HAP-1 (cell line): ENCODE data around the gene ACAD10.
"Not testable (repeated sequence)": the region's sequence is repeated elsewhere in the genome, so short reads cannot be mapped to it uniquely, and the experiment has no call there.

Experiments used
- DNase-seq, 2 experiments: peaks; one replicate each; pipeline ENCODE4 v3.0.0-alpha.2; 2016 to 2020; ENCODE audit warnings: low spot score in 2 of 2
- H3K27me3 ChIP-seq: fragments of 250-450 bp; sonication (Bioruptor Pico); 2 replicates; pipeline ENCODE4 v1.5.1; 2020; ENCODE audit warnings: low read depth, mild to moderate bottlenecking, moderate library complexity
- H3K36me3 ChIP-seq: fragments of 250-450 bp; sonication (Bioruptor Pico); replicated peaks from 2 replicates; pipeline ENCODE4 v1.5.1; 2020; ENCODE audit warnings: mild to moderate bottlenecking
- H3K4me1 ChIP-seq: fragments of 250-450 bp; sonication (Bioruptor Pico); 2 replicates; pipeline ENCODE4 v1.5.1; 2020; ENCODE audit warnings: mild to moderate bottlenecking
- H3K4me3 ChIP-seq: fragments of 250-450 bp; sonication (Bioruptor Pico); 2 replicates; pipeline ENCODE4 v1.5.1; 2020; ENCODE audit warnings: mild to moderate bottlenecking, moderate library complexity
- H3K9me3 ChIP-seq: fragments of 250-450 bp; sonication (Bioruptor Pico); 2 replicates; pipeline ENCODE4 v1.5.1; 2020; ENCODE audit warnings: mild to moderate bottlenecking, moderate library complexity
- in situ Hi-C: fragments of 300-500 bp; cut with MboI; formaldehyde crosslinking; loops from 3 replicates; pipeline ENCODE4 v1.14.3; 2020; ENCODE audit warnings: low sequenced_read_pairs, inconsistent platforms, mixed read lengths

ACAD10 gene

GRCh38 chr12:111685811-111686573, at the start of gene ACAD10, which contains the start of gene BRAP:
Gene ACAD10, plus strand, starts transcription at chr12:111686053. Its CDS starts 6,657 bp downstream, at chr12:111692710.
Gene BRAP, minus strand, starts transcription at chr12:111685956. Its CDS starts 164 bp downstream, at chr12:111685792.
- no peaks in the 10 kb centered on the region for H3K27me3 ChIP-seq
- peak within 1 kb of the TSS; percentile 87 for H3K4me3 ChIP-seq
- no peaks in the 10 kb centered on the region for H3K9me3 ChIP-seq
- in situ Hi-C loops: no loop called here
- peak; percentile 93 to 95 for DNase-seq
- H3K36me3 ChIP-seq: peaks cover 16% of the 10 kb centered on the region
- H3K4me1 ChIP-seq: no peaks in the 10 kb centered on the region

- Histone ChIP-seq H3K9me3 (no peaks in the 10 kb centered on the region), H3K4me1 (peaks cover 10% of the 10 kb centered on the region), H3K27me3 (no peaks in the 10 kb centered on the region), H3K36me3 (peaks cover 2% of the 10 kb centered on the region; the same call in 1 of the 2 replicates), H3K4me3 (no peak overlapping the region)
- in situ Hi-C loops: no loop called here
- DNase-seq: peak in 1 of 2 experiments; percentile 35
These were observed 49.5 kb upstream of the ACAD10 start for GRCh38 chr12:111636209-111636945.

GRCh38 chr12:111638556-111638955, 47.3 kb upstream of the ACAD10 start:
- Histone ChIP-seq H3K9me3 (no peaks in the 10 kb centered on the region), H3K27me3 (no peaks in the 10 kb centered on the region), H3K36me3 (peaks cover 12% of the 10 kb centered on the region), H3K4me1 (peaks cover 10% of the 10 kb centered on the region), H3K4me3 (no peak overlapping the region)
- no peak for DNase-seq
- in situ Hi-C loops: no loop called here

DNA sequence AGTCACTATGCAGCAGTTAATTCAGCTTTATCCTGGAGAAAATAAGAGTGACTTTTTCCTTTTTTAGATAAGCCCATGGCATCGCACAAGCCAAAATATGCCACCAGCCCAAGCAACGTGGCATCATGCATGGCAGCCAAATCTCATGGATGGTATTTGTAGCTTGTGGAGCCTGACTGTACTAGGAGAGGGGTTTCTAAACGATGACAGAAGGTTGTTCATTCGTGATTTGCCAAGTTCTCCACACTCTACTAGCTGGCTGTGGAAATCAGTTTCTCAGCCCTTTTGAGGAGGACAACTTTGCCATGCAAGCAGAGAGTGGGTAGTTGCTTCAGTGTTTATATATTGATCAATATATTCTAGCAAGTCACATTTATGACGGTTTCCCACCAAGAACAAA, 45.3 kb upstream of the ACAD10 start:
- no peak for DNase-seq
- no peaks in the 10 kb centered on the region for H3K9me3 ChIP-seq
- in situ Hi-C loops: no loop called here
- H3K36me3 ChIP-seq: peaks cover 25% of the 10 kb centered on the region
- no peak overlapping the region for H3K4me3 ChIP-seq
- H3K4me1 ChIP-seq: peaks cover 10% of the 10 kb centered on the region
- no peaks in the 10 kb centered on the region for H3K27me3 ChIP-seq

DNA sequence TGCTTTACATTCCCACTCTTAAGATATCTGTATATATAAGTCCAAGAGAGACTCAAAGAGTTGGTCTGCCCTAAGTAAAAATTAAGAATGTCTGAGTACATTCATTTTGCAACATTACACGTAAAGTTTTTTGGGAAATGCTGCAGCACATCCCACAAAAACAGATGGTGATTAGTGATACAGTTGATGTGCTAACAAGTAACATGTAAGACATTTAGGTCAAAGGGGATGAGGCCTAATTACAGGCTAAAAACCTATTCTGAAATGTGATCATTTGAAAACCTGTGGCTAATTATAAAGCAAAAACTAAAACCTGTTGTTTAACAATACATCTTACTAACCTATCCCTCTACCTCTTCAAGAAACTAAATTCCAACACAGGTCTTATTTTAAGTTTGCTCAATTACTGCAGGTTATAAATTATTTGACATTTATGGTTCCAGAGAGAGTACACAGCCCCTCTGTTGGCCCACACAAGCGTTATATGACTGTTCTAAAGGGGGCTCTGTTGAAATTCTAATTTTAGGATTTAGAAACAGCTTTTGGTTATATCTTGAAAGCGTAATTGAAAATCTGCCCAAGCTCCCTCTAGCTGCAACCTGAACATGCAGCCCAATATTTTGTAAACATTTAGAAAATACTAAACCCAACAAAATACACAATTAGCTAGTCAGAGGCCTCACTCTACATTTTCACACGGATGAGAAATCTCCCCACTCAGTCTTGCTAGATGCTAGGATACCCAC, 43.0 kb upstream of the ACAD10 start:
- no peak for DNase-seq
- H3K9me3 ChIP-seq: no peaks in the 10 kb centered on the region
- in situ Hi-C loops: no loop called here
- H3K27me3 ChIP-seq: no peaks in the 10 kb centered on the region
- H3K36me3 ChIP-seq: peaks cover 40% of the 10 kb centered on the region
- no peak overlapping the region for H3K4me3 ChIP-seq
- H3K4me1 ChIP-seq: no peaks in the 10 kb centered on the region

- no peaks in the 10 kb centered on the region for H3K27me3 ChIP-seq
- no peaks in the 10 kb centered on the region for H3K4me1 ChIP-seq
- no peak overlapping the region for H3K4me3 ChIP-seq
- no peaks in the 10 kb centered on the region for H3K9me3 ChIP-seq
- DNase-seq: no peak
- peaks cover 40% of the 10 kb centered on the region for H3K36me3 ChIP-seq
- in situ Hi-C loops: no loop called here
These were observed 42.4 kb upstream of the ACAD10 start for GRCh38 chr12:111643427-111643826.

DNA sequence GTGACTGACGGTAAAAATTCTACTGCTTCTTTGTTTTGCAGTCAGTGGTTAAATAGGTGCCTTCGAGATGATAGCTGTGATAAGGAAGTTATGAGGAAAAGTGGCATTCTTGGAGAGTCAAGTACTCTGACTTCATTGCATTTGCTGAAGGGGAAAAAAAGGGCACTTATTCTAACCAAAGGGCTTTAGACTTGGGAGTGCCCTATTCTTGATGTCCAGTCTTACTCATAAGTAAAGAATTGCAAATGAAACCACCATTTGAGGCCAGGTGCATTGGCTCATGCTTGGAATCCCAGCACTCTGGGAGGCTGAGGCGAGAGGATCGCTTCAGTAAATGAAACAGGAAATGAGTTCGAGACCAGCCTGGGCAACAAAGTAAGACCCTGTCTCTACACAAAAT, 40.4 kb upstream of the ACAD10 start:
- Histone ChIP-seq H3K4me1 (no peaks in the 10 kb centered on the region), H3K36me3 (peaks cover 54% of the 10 kb centered on the region), H3K9me3 (no peaks in the 10 kb centered on the region), H3K27me3 (no peaks in the 10 kb centered on the region), H3K4me3 (no peak overlapping the region)
- DNase-seq: no peak
- in situ Hi-C loops: no loop called here

- no peak for DNase-seq
- H3K4me1 ChIP-seq: no peaks in the 10 kb centered on the region
- in situ Hi-C loops: no loop called here
- H3K36me3 ChIP-seq: peaks cover 66% of the 10 kb centered on the region
- no peaks in the 10 kb centered on the region for H3K9me3 ChIP-seq
- H3K27me3 ChIP-seq: no peaks in the 10 kb centered on the region
- H3K4me3 ChIP-seq: no peak overlapping the region
These were observed 34.9 kb upstream of the ACAD10 start for GRCh38 chr12:111650912-111651311.

DNA sequence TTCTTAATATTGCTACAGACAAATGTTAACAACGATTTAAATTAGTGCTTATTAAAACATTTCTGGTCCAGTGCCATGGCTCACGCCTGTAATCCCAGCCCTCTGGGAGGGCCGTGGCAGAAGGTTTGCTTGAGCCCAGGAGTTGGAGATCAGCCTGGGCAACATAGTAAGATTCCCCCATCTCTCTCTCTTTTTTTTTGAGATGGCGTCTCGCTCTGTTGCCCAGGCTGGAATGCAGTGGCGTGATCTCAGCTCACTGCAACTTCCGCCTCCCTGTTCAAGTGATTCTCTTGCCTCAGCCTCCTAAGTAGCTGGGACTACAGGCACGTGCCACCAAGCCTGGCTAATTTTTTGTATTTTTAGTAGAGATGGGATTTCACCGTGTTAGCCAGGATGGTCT, 33.3 kb upstream of the ACAD10 start:
- H3K9me3 ChIP-seq, DNase-seq, H3K4me3 ChIP-seq, H3K27me3 ChIP-seq, in situ Hi-C loops, H3K4me1 ChIP-seq: not testable (repeated sequence)
- peaks cover 63% of the 10 kb centered on the region for H3K36me3 ChIP-seq

DNA sequence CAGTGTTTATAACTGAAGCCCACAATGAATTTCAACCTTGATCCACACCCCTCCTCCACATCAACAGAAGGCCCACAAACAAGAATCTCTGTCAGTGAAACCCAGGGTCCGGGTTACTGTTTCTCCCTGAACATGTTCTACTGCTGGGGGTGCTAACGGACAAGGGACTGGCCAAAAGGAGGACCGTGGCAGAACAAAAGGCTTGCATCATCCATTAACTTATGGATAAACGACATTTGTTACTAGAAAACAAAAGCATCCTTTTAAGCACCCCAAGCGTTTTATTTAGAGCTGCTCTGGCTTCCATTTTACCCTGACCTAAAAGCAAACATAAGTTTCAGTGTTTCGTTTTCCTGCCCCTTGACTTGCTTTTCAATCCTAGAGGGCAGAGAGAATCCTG, 32.3 kb upstream of the ACAD10 start:
- Histone ChIP-seq H3K4me1 (no peaks in the 10 kb centered on the region), H3K4me3 (no peak overlapping the region), H3K9me3 (no peaks in the 10 kb centered on the region), H3K27me3 (no peaks in the 10 kb centered on the region), H3K36me3 (peaks cover 74% of the 10 kb centered on the region)
- no peak for DNase-seq
- in situ Hi-C loops: no loop called here

GRCh38 chr12:111655356-111655755, 30.5 kb upstream of the ACAD10 start:
- H3K9me3 ChIP-seq: no peaks in the 10 kb centered on the region
- in situ Hi-C loops: no loop called here
- peaks cover 70% of the 10 kb centered on the region for H3K36me3 ChIP-seq
- H3K4me1 ChIP-seq: no peaks in the 10 kb centered on the region
- H3K4me3 ChIP-seq: no peak overlapping the region
- no peaks in the 10 kb centered on the region for H3K27me3 ChIP-seq
- DNase-seq: no peak

- H3K4me1 ChIP-seq: no peaks in the 10 kb centered on the region
- DNase-seq: no peak
- in situ Hi-C loops: no loop called here
- no peaks in the 10 kb centered on the region for H3K9me3 ChIP-seq
- H3K27me3 ChIP-seq: no peaks in the 10 kb centered on the region
- no peak overlapping the region for H3K4me3 ChIP-seq
- peaks cover 66% of the 10 kb centered on the region for H3K36me3 ChIP-seq
These were observed 29.8 kb upstream of the ACAD10 start for GRCh38 chr12:111656016-111656415.

GRCh38 chr12:111664499-111664898, 21.4 kb upstream of the ACAD10 start:
- Histone ChIP-seq H3K9me3 (no peaks in the 10 kb centered on the region), H3K4me1 (no peaks in the 10 kb centered on the region), H3K36me3 (peaks cover 32% of the 10 kb centered on the region), H3K27me3 (no peaks in the 10 kb centered on the region), H3K4me3 (no peak overlapping the region)
- in situ Hi-C loops: no loop called here
- DNase-seq: no peak
